SU-DHL-6 (cell line): Measurements from ENCODE around the gene TGFBRAP1.

Experiments
- H2AFZ ChIP-seq: fragments of 200-600 bp; sonication (generic); 2 replicates; pipeline ENCODE4 v1.6.1; 2014; ENCODE audit warnings: low read depth, mild to moderate bottlenecking, moderate library complexity, mixed read lengths, antibody characterized with exemption, low read length; ENCODE audit not compliant: severe bottlenecking
- H3F3A ChIP-seq: fragments of 200-600 bp; shearing (Covaris generic); 2 replicates; pipeline ENCODE4 v1.6.0; 2016; ENCODE audit warnings: antibody characterized with exemption, mild to moderate bottlenecking; ENCODE audit not compliant: insufficient read depth
- H3K27ac ChIP-seq: fragments of 200-600 bp; sonication (generic); 2 replicates; pipeline ENCODE4 v1.5.1; 2016; ENCODE audit warnings: low read depth, mild to moderate bottlenecking, low read length, moderate library complexity, mixed read lengths
- H3K27me3 ChIP-seq: fragments of 200-600 bp; sonication (generic), shearing (Covaris generic); 2 replicates; pipeline ENCODE4 v1.6.0; 2014; ENCODE audit warnings: mild to moderate bottlenecking, low read length
- H3K36me3 ChIP-seq: fragments of 200-600 bp; sonication (generic); 2 replicates; pipeline ENCODE4 v1.6.1; 2014; ENCODE audit warnings: mild to moderate bottlenecking, low read length, mixed read lengths
- H3K4me2 ChIP-seq: fragments of 300-600, 200-600 bp; shearing (Covaris generic), sonication (generic); 2 replicates; pipeline ENCODE4 v1.6.0; 2014; ENCODE audit warnings: low read length, low read depth, mild to moderate bottlenecking; ENCODE audit not compliant: poor library complexity, severe bottlenecking
- H3K4me3 ChIP-seq: fragments of 200-600 bp; sonication (generic); 2 replicates; pipeline ENCODE4 v1.5.1; 2014; ENCODE audit warnings: antibody characterized with exemption, low read length, mild to moderate bottlenecking, mixed read lengths; ENCODE audit not compliant: insufficient read depth, poor library complexity, severe bottlenecking
- H3K79me2 ChIP-seq: fragments of 200-600 bp; sonication (generic); 2 replicates; pipeline ENCODE4 v1.6.1; 2014; ENCODE audit warnings: mild to moderate bottlenecking, low read length, moderate library complexity; ENCODE audit not compliant: insufficient read depth
- H3K9ac ChIP-seq: fragments of 200-600 bp; sonication (generic); 2 replicates; pipeline ENCODE4 v1.7.0; 2014; ENCODE audit warnings: mild to moderate bottlenecking, low read length
- H3K9me2 ChIP-seq: fragments of 200-600 bp; sonication (generic); replicated peaks from 2 replicates; pipeline ENCODE4 v1.6.1; 2014; ENCODE audit warnings: low read length; ENCODE audit not compliant: insufficient read depth
- H3K9me3 ChIP-seq: fragments of 200-600 bp; sonication (generic); 2 replicates; pipeline ENCODE4 v1.6.1; 2014; ENCODE audit warnings: low read length, mixed read lengths; ENCODE audit not compliant: insufficient read depth
- H4K20me1 ChIP-seq: fragments of 200-600 bp; sonication (generic); 2 replicates; pipeline ENCODE4 v1.6.1; 2014; ENCODE audit warnings: low read depth, mild to moderate bottlenecking, antibody characterized with exemption, low read length, moderate library complexity, mixed read lengths
- EZH2phosphoT487 ChIP-seq: fragments of 200-600 bp; sonication (generic), shearing (Covaris generic); conservative IDR thresholded peaks from 2 replicates; pipeline ENCODE4 v1.6.1; 2018; ENCODE audit warnings: mild to moderate bottlenecking, antibody characterized with exemption, low read length, moderate library complexity, mixed read lengths
- TF ChIP-seq, protein P1 (sequence below): fragments of 200-600 bp; sonication (generic); IDR thresholded peaks from one replicate; pipeline ENCODE4 v1.5.1; 2017; ENCODE audit warnings: antibody characterized with exemption, mild to moderate bottlenecking, low read length, moderate library complexity; ENCODE audit not compliant: insufficient read depth, poor library complexity, severe bottlenecking

Gene TGFBRAP1

GRCh38 chr2:105357122-105357521 lies 27.6 kb upstream of the TGFBRAP1 start:
- Histone ChIP-seq H3K9me3 (no peaks in the 10 kb centered on the region), H3K27ac (no peak overlapping the region), H3K9ac (no peak overlapping the region), H3K27me3 (no peaks in the 10 kb centered on the region), H3K36me3 (peaks cover 10% of the 10 kb centered on the region; the same call in 1 of the 2 replicates), H3F3A (no peaks in the 10 kb centered on the region), H3K9me2 (no peaks in the 10 kb centered on the region), H4K20me1 (no peaks in the 10 kb centered on the region), H3K79me2 (no peaks in the 10 kb centered on the region), H2AFZ (no peak overlapping the region), H3K4me2 (no peak overlapping the region), H3K4me3 (no peak overlapping the region)
- no peak for TF ChIP-seq EZH2phosphoT487
- TF ChIP-seq, protein P1, sequence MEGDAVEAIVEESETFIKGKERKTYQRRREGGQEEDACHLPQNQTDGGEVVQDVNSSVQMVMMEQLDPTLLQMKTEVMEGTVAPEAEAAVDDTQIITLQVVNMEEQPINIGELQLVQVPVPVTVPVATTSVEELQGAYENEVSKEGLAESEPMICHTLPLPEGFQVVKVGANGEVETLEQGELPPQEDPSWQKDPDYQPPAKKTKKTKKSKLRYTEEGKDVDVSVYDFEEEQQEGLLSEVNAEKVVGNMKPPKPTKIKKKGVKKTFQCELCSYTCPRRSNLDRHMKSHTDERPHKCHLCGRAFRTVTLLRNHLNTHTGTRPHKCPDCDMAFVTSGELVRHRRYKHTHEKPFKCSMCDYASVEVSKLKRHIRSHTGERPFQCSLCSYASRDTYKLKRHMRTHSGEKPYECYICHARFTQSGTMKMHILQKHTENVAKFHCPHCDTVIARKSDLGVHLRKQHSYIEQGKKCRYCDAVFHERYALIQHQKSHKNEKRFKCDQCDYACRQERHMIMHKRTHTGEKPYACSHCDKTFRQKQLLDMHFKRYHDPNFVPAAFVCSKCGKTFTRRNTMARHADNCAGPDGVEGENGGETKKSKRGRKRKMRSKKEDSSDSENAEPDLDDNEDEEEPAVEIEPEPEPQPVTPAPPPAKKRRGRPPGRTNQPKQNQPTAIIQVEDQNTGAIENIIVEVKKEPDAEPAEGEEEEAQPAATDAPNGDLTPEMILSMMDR: no peak

GRCh38 chr2:105344704-105345345 lies 15.3 kb upstream of the TGFBRAP1 start:
- Histone ChIP-seq H3K27ac (no peak overlapping the region), H3K36me3 (peaks cover 57% of the 10 kb centered on the region)
- no peak for TF ChIP-seq EZH2phosphoT487
- TF ChIP-seq, protein P1: peak; percentile 9

DNA sequence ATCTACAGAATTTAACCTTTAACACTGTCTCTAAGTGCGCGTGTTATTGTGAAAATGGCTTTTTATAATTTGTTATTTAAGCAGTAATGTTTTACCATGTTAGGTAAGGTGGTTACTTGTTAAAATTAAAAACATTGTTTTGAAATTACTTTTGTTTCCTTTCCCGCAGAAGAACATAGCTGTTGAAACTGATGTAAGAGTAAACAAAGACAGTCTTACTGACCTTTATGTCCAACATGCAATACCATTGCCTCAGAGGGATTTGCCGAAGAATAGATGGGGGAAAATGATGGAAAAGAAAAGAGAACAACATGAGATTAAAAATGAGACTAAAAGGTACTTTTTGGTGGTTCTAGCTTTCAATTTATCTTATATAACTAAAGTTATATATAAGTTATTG lies 9.9 kb upstream of the TGFBRAP1 start:
- H3K9ac ChIP-seq: no peak overlapping the region
- no peak for TF ChIP-seq EZH2phosphoT487
- TF ChIP-seq, protein P1: no peak
- H2AFZ ChIP-seq: no peak overlapping the region
- no peak overlapping the region for H3K4me3 ChIP-seq
- no peaks in the 10 kb centered on the region for H3K9me2 ChIP-seq
- peak overlapping the region; percentile 79 for H3K4me2 ChIP-seq
- H3K27me3 ChIP-seq: no peaks in the 10 kb centered on the region
- peaks cover 52% of the 10 kb centered on the region for H3K79me2 ChIP-seq
- no peaks in the 10 kb centered on the region for H3K9me3 ChIP-seq
- peaks cover 26% of the 10 kb centered on the region for H3K36me3 ChIP-seq
- peaks cover 3% of the 10 kb centered on the region; the same call in 1 of the 2 replicates for H4K20me1 ChIP-seq
- H3K27ac ChIP-seq: no peak overlapping the region
- H3F3A ChIP-seq: peaks cover 4% of the 10 kb centered on the region; the same call in 1 of the 2 replicates

More at GRCh38 chr2:105344704-105345345, 15.3 kb upstream of the TGFBRAP1 start:
- no peak overlapping the region for H3K9ac ChIP-seq
- H3K79me2 ChIP-seq: peaks cover 16% of the 10 kb centered on the region; the same call in 1 of the 2 replicates
- no peak overlapping the region for H2AFZ ChIP-seq
- H3K27me3 ChIP-seq: no peaks in the 10 kb centered on the region
- H3F3A ChIP-seq: peaks cover 4% of the 10 kb centered on the region; the same call in 1 of the 2 replicates
- no peak overlapping the region for H3K4me3 ChIP-seq
- no peaks in the 10 kb centered on the region for H3K9me2 ChIP-seq
- H4K20me1 ChIP-seq: no peaks in the 10 kb centered on the region
- no peak overlapping the region for H3K4me2 ChIP-seq
- no peaks in the 10 kb centered on the region for H3K9me3 ChIP-seq
